GM10847 (cell line): ENCODE data around the gene ZNF197.

Source experiments
- POLR2A ChIP-seq: IDR thresholded peaks from 2 replicates; pipeline ENCODE4 v1.6.1; 2011; ENCODE audit not compliant: insufficient read length; ENCODE audit errors: extremely low read depth

Gene ZNF197

GRCh38 chr3:44624749-44625480 lies at the start of gene ZNF197:
Gene ZNF197, plus strand, starts transcription at chr3:44625036. Its CDS starts 4,119 bp downstream, at chr3:44629155.
- TF ChIP-seq POLR2A: peak; percentile 59

GRCh38 chr3:44576613-44577012 lies 48.2 kb upstream of the ZNF197 start:
- no peak for TF ChIP-seq POLR2A

GRCh38 chr3:44584646-44585501 lies 40.0 kb upstream of the ZNF197 start, which contains the start of gene ZNF660:
Gene ZNF660, plus strand, starts transcription at chr3:44584964. Its CDS starts 9,230 bp downstream, at chr3:44594194.
- TF ChIP-seq POLR2A: no peak

GRCh38 chr3:44596621-44597020 lies 28.2 kb upstream of the ZNF197 start:
- no peak for TF ChIP-seq POLR2A

GRCh38 chr3:44601749-44602148 lies 23.1 kb upstream of the ZNF197 start:
- TF ChIP-seq POLR2A: no peak

- TF ChIP-seq POLR2A: no peak
These were observed 12.2 kb upstream of the ZNF197 start for GRCh38 chr3:44612678-44613077.

GRCh38 chr3:44628716-44629115 lies 3.9 kb downstream of the ZNF197 start:
- TF ChIP-seq POLR2A: no peak

- TF ChIP-seq POLR2A: no peak
These were observed 7.4 kb downstream of the ZNF197 start for GRCh38 chr3:44632193-44632592.

GRCh38 chr3:44642337-44642736 lies 17.5 kb downstream of the ZNF197 start:
- TF ChIP-seq POLR2A: no peak

GRCh38 chr3:44643024-44643423 lies 18.2 kb downstream of the ZNF197 start:
- no peak for TF ChIP-seq POLR2A

GRCh38 chr3:44647771-44648170 lies 22.9 kb downstream of the ZNF197 start:
- TF ChIP-seq POLR2A: no peak

- TF ChIP-seq POLR2A: peak; percentile 39
These were observed 23.9 kb downstream of the ZNF197 start, which contains the start of gene ZNF35 for GRCh38 chr3:44648564-44649229. Gene ZNF35, plus strand, starts transcription at chr3:44648732. Its CDS starts 2,336 bp downstream, at chr3:44651068.

GRCh38 chr3:44649709-44650108 lies 24.9 kb downstream of the ZNF197 start:
- TF ChIP-seq POLR2A: no peak

- no peak for TF ChIP-seq POLR2A
These were observed 29.2 kb downstream of the ZNF197 start for GRCh38 chr3:44654039-44654438.

- no peak for TF ChIP-seq POLR2A
These were observed 34.2 kb downstream of the ZNF197 start for GRCh38 chr3:44659015-44659414.
